NCI-H2029 (cell line): ENCODE measurements around the gene LEMD2.

Experiments
- DNase-seq: peaks from one replicate; lab custom pipeline; 2025; lab: John Stamatoyannopoulos, UW

Gene LEMD2

GRCh38 chr6:33794910-33795623, 6.1 kb upstream of the LEMD2 start:
- no peak for DNase-seq

- no peak for DNase-seq
Measured at GRCh38 chr6:33792981-33793380, 4.1 kb upstream of the LEMD2 start.

- DNase-seq = no peak
Measured at GRCh38 chr6:33791620-33792019, 2.7 kb upstream of the LEMD2 start.

- DNase-seq = no peak
Measured at GRCh38 chr6:33790910-33791309, 2.0 kb upstream of the LEMD2 start.

- no peak for DNase-seq
Measured at GRCh38 chr6:33790379-33790778, 1.4 kb upstream of the LEMD2 start.

- DNase-seq = no peak
Measured at GRCh38 chr6:33789550-33789895, 593 bp upstream of the LEMD2 start.

GRCh38 chr6:33787954-33788693, 806 bp downstream of the LEMD2 start:
- DNase-seq = peak; percentile 45

- DNase-seq = no peak
Measured at GRCh38 chr6:33787346-33787953, 1.5 kb downstream of the LEMD2 start.

GRCh38 chr6:33786736-33787135, 2.2 kb downstream of the LEMD2 start:
- DNase-seq = no peak

GRCh38 chr6:33785778-33786177, 3.2 kb downstream of the LEMD2 start:
- DNase-seq = no peak

GRCh38 chr6:33784787-33785186, 4.1 kb downstream of the LEMD2 start:
- DNase-seq = no peak

GRCh38 chr6:33783781-33784520, 5.0 kb downstream of the LEMD2 start:
- no peak for DNase-seq

- DNase-seq = no peak
Measured at GRCh38 chr6:33782561-33782960, 6.4 kb downstream of the LEMD2 start.

GRCh38 chr6:33781131-33781975, 7.6 kb downstream of the LEMD2 start:
- no peak for DNase-seq

- no peak for DNase-seq
Measured at GRCh38 chr6:33779895-33780294, 9.0 kb downstream of the LEMD2 start.

GRCh38 chr6:33779290-33779689, 9.6 kb downstream of the LEMD2 start:
- DNase-seq = no peak

GRCh38 chr6:33778444-33779121, 10.3 kb downstream of the LEMD2 start:
- no peak for DNase-seq

GRCh38 chr6:33777398-33778388, 11.2 kb downstream of the LEMD2 start:
- no peak for DNase-seq

- no peak for DNase-seq
Measured at GRCh38 chr6:33776764-33777163, 12.2 kb downstream of the LEMD2 start.

- DNase-seq = no peak
Measured at GRCh38 chr6:33776186-33776585, 12.7 kb downstream of the LEMD2 start.
